ENCODE measurements around the gene RHBDL1. TPM values are rescaled to one million over a fixed set of nuclear protein-coding genes. Genes with fewer than 3 reads are reported as not detected.
"Not testable (repeated sequence)": the region's sequence is repeated elsewhere in the genome, so short reads cannot be mapped to it uniquely, and the experiment has no call there.

The RHBDL1 gene
- total RNA-seq, 1 donor from 2014 or later, result 6.1 TPM

DNA sequence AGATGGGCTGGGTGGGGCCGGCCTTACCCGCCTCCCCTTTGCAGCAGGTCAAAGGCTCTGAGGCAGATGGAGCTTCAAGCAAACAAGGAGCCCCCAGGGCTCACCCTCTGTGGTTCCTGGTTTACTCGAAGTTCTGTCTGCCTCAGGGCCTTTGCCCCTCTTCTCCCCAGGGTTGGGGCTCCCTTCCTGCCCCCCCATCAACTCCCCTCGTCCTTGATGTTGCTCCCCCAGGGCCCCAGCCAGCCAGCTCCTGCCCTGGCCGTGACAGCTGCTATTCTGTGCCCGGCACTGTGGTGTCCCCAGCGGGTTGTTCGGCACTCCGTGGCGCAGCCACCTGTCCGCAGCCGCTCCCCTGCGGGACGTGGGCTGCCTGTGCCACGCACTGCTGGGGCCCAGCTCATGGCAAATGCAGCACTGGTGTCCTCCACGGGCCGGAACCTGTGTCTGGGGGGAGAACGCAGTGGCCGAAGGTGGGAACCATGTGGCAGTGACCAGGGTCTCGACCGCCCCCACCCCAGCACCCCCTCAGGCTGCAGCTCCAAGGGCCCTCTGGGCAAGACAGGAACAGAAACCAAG lies 35.1 kb downstream of the RHBDL1 start:
- H3K4me1 Mint-ChIP-seq, result no peaks in the 10 kb centered on the region
- DNase-seq (ENCODE audit: low spot score in 2 of 2, unreplicated experiment in 2 of 2), result no peak
- no peak overlapping the region for H3K4me3 Mint-ChIP-seq
- TF ChIP-seq, protein P1, sequence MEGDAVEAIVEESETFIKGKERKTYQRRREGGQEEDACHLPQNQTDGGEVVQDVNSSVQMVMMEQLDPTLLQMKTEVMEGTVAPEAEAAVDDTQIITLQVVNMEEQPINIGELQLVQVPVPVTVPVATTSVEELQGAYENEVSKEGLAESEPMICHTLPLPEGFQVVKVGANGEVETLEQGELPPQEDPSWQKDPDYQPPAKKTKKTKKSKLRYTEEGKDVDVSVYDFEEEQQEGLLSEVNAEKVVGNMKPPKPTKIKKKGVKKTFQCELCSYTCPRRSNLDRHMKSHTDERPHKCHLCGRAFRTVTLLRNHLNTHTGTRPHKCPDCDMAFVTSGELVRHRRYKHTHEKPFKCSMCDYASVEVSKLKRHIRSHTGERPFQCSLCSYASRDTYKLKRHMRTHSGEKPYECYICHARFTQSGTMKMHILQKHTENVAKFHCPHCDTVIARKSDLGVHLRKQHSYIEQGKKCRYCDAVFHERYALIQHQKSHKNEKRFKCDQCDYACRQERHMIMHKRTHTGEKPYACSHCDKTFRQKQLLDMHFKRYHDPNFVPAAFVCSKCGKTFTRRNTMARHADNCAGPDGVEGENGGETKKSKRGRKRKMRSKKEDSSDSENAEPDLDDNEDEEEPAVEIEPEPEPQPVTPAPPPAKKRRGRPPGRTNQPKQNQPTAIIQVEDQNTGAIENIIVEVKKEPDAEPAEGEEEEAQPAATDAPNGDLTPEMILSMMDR (IDR thresholded peaks at IDR 0.05; ENCODE audit: unreplicated experiment), result no peak
- H3K36me3 Mint-ChIP-seq, result no peaks in the 10 kb centered on the region
- peaks cover 74% of the 10 kb centered on the region for H3K27me3 Mint-ChIP-seq (ENCODE audit: low read depth)
- no peak overlapping the region for H3K27ac Mint-ChIP-seq
- H3K9me3 Mint-ChIP-seq, result no peaks in the 10 kb centered on the region

DNA sequence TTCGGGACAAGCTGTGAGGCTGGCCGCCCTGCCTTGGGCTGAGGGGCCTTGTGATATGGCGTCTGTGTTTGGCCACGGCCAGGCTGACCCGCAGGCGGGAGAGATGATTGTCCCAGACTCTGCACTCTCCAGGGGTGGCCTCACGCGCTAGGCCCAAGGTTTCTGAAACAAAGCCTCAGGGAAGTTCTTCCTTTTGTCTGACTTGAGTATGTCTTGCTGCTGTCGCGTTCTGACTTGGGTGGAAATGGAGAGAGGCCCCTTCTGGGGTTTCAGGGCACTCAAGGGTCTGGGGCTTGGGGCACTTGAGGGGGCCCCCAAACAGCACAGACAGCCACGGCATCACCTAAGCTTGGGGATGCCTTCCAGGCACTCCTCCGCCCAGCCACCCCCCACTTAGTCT lies 35.6 kb downstream of the RHBDL1 start:
- H3K4me1 Mint-ChIP-seq, result peaks cover 3% of the 10 kb centered on the region

DNA sequence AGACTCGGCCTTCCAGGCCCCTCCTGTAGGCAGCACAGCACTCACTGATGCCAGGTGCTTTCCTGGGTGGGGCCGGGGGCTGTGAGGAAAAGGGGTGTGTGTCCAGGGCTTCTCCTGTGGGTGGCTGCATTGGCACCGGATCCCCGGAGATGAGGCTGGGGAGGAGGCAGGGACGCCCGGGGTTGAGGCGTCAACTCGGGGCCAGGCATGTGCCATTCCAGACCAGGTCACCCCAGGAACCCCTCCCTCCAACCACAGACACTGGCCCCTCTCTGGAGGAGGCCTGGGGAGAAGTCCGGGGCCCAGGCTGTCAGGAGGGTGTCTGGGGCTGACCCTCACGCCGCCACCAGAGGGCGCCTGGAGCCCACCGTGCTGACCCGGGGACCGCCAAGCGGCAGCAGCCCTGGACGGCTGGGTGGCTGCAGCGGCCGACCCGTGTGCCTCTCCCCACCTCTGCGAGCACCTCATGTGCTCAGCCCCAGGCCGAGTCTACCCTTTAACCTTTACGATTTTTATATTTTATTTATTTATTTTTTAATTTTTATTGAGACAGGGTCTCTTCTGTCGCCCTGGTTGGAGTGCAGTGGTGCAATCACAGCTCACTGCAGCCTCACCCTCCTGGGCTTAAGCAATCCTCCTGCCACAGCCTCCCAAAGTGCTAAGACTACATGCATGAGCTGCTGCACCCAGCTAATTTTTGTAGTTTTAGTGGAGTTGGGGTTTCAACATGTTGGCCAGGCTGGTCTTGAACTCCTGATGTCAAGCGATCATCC lies 36.3 kb downstream of the RHBDL1 start:
- Mint-ChIP-seq H3K36me3 (no peaks in the 10 kb centered on the region), H3K27ac (no peak overlapping the region), H3K27me3 (ENCODE audit: low read depth) (peaks cover 78% of the 10 kb centered on the region), H3K4me1 (peaks cover 3% of the 10 kb centered on the region), H3K4me3 (no peak overlapping the region), H3K9me3 (no peaks in the 10 kb centered on the region)
- TF ChIP-seq, protein P1 (IDR thresholded peaks at IDR 0.05; ENCODE audit: unreplicated experiment), result peak; percentile 96
- DNase-seq (ENCODE audit: low spot score in 2 of 2, unreplicated experiment in 2 of 2), result peak; percentile 72 to 86

More for the DNA sequence above, 35.6 kb downstream of the RHBDL1 start:
- no peak for DNase-seq (ENCODE audit: low spot score in 2 of 2, unreplicated experiment in 2 of 2)
- H3K9me3 Mint-ChIP-seq, result no peaks in the 10 kb centered on the region
- no peaks in the 10 kb centered on the region for H3K36me3 Mint-ChIP-seq
- no peak overlapping the region for H3K4me3 Mint-ChIP-seq
- TF ChIP-seq, protein P1 (IDR thresholded peaks at IDR 0.05; ENCODE audit: unreplicated experiment), result no peak
- no peak overlapping the region for H3K27ac Mint-ChIP-seq
- peaks cover 77% of the 10 kb centered on the region for H3K27me3 Mint-ChIP-seq (ENCODE audit: low read depth)

DNA sequence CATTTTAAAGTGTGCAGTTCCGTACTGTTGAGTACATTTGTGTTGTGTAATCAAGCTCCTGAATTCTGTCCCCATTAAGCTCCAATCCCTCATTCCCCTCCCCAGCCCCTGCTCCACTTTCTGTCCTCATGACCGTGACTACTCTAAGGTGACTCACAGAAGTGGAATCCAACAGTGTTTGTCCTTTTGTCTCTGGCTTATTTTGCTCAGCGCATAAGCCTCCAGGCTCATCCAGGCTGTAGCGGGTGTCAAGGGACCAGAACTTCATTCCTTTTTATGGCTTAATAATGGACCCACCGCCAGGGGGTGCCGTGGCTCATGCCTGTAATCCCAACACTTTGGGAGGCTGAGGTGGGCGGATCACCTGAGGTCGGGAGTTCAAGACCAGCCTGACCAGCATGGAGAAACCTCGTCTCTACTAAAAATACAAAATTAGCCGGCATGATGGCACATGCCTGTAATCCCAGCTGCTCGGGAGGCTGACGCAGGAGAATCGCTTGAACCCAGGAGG lies 37.3 kb downstream of the RHBDL1 start:
- not testable (repeated sequence) for H3K4me1 Mint-ChIP-seq; H3K9me3 Mint-ChIP-seq; DNase-seq (ENCODE audit: low spot score in 2 of 2, unreplicated experiment in 2 of 2); H3K27ac Mint-ChIP-seq; H3K4me3 Mint-ChIP-seq; H3K36me3 Mint-ChIP-seq
- TF ChIP-seq, protein P1 (IDR thresholded peaks at IDR 0.05; ENCODE audit: unreplicated experiment), result peak; percentile 71
- H3K27me3 Mint-ChIP-seq (ENCODE audit: low read depth), result peaks cover 72% of the 10 kb centered on the region

DNA sequence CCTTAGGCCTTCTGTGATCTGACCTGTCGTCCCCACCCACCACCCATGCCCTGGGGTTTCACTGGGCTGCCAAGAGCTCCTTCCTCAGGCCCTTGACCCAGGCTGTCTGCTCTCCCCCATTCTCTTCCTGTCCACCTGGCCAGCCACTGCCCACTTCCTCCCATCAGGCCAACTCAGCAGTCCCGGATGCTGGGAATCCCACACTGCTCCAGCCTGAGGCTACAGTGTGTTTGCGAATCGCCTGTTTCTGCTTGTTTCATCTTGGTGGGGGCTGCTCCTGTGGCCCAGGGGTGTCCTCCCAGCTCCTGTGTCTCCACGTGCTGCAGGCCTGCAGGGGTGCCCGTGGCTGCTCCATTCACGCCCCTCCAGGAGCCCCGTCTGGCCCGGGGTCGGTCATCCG lies 38.6 kb downstream of the RHBDL1 start:
- no peak for DNase-seq (ENCODE audit: low spot score in 2 of 2, unreplicated experiment in 2 of 2)
- Mint-ChIP-seq H3K9me3 (no peaks in the 10 kb centered on the region), H3K4me3 (no peak overlapping the region), H3K4me1 (peaks cover 3% of the 10 kb centered on the region), H3K27ac (no peak overlapping the region), H3K27me3 (ENCODE audit: low read depth) (peaks cover 60% of the 10 kb centered on the region), H3K36me3 (no peaks in the 10 kb centered on the region)
- TF ChIP-seq, protein P1 (IDR thresholded peaks at IDR 0.05; ENCODE audit: unreplicated experiment), result no peak

Measured in mesothelial cell of epicardium (in vitro differentiated cells).